K562 (cell line): ENCODE measurements around the gene AMMECR1L. TPM values are rescaled to one million over a fixed set of nuclear protein-coding genes. Genes with fewer than 3 reads are reported as not detected.

Experiments used
- BHLHE40 ChIP-seq: IDR thresholded peaks from 2 replicates; pipeline ENCODE4 v1.6.1; 2011; ENCODE audit warnings: low read length, improper control_type of control experiment
- EP400 ChIP-seq: fragments of 450-650 bp; IDR thresholded peaks from 2 replicates; pipeline ENCODE4 v1.6.1; 2017; ENCODE audit warnings: antibody characterized with exemption, mild to moderate bottlenecking, moderate library complexity
- GTF2F1 ChIP-seq: IDR thresholded peaks from 2 replicates; pipeline ENCODE4 v1.6.1; 2011; ENCODE audit warnings: low read depth, low read length, improper control_type of control experiment
- KAT8 ChIP-seq: fragments of 450-650 bp; IDR thresholded peaks from 2 replicates; pipeline ENCODE4 v1.6.1; 2016; ENCODE audit warnings: low read depth, mild to moderate bottlenecking
- MCM2 ChIP-seq: fragments of 450-650 bp; IDR thresholded peaks from 2 replicates; pipeline ENCODE4 v1.6.1; 2017; ENCODE audit warnings: low read depth, mild to moderate bottlenecking
- MYC ChIP-seq, 2 experiments: fragments of 250-450 bp in 1 of 2; sonication (Bioruptor Pico) in 1 of 2; IDR thresholded peaks; 2 replicates each; pipeline versions ENCODE4 v1.5.1 to v1.6.1; 2012 to 2021; ENCODE audit warnings: low read depth in 2 of 2, borderline replicate concordance in 1 of 2, improper control_type of control experiment in 1 of 2, low read length in 1 of 2, mild to moderate bottlenecking in 1 of 2, moderate library complexity in 1 of 2
- NCOA1 ChIP-seq: fragments of 450-650 bp; IDR thresholded peaks from 2 replicates; pipeline ENCODE4 v1.6.1; 2016; ENCODE audit warnings: low read depth
- NR2F6 ChIP-seq: fragments of 450-650 bp; formaldehyde crosslinking; IDR thresholded peaks from 2 replicates; pipeline ENCODE4 v1.4.0; 2020; ENCODE audit warnings: mild to moderate bottlenecking
- RBBP5 ChIP-seq: fragments of 200-600 bp; sonication (generic); IDR thresholded peaks from 2 replicates; pipeline ENCODE4 v1.6.1; 2012; ENCODE audit warnings: borderline replicate concordance, mild to moderate bottlenecking, low read length, control low read depth, inconsistent platforms; ENCODE audit not compliant: insufficient read depth, poor library complexity, severe bottlenecking
- polyA plus RNA-seq, 8 experiments: library from polyadenylated mRNA; depleted of rRNA in 4 of 8; stranded (reverse) in 5 of 8; unstranded in 3 of 8; fragments of >200 nt; fragmentation: Nextera tagmentation in 2 of 8; fragmentation: Illumina TruSeq in 1 of 8; extraction: Ambion mirVana in 2 of 8; extraction: Trizol in 1 of 8; gene quantifications; 2 replicates each; pipeline versions ENCODE4 v1.2.1 to v1.2.3, GENCODE V29; 2011 to 2014; ENCODE audit warnings: inconsistent platforms in 1 of 8, missing spikeins in 1 of 8
- total RNA-seq, 7 experiments: library from RNA; depleted of rRNA in 6 of 7; stranded (reverse); fragments of >200 nt in 6 of 7; fragmentation: Illumina TruSeq in 2 of 7; extraction: Trizol in 2 of 7; gene quantifications; 2 replicates each; pipeline versions ENCODE4 v1.2.1 to v1.2.3, GENCODE V29; 2011 to 2021; ENCODE audit warnings: low replicate concordance in 1 of 7
- TF ChIP-seq, protein P1 (sequence below), 2 experiments: IDR thresholded peaks in 1 of 2; conservative IDR thresholded peaks in 1 of 2; 2 replicates each; pipeline ENCODE4 v1.6.1; 2016; ENCODE audit warnings: low read depth in 2 of 2, mild to moderate bottlenecking in 1 of 2, missing compliant biosample characterization in 1 of 2, missing genetic modification characterization in 1 of 2, moderate library complexity in 1 of 2
- TF ChIP-seq, protein P2 (sequence below): sonication (generic); formaldehyde crosslinking; IDR thresholded peaks from 2 replicates; pipeline ENCODE4 v1.5.0; 2020; ENCODE audit warnings: missing genetic modification reagents
- TF ChIP-seq, protein P3 (sequence below), 2 experiments: fragments of 450-650 bp; conservative IDR thresholded peaks; 2 replicates each; pipeline ENCODE4 v1.6.1; 2017; ENCODE audit warnings: mild to moderate bottlenecking in 2 of 2, moderate library complexity in 2 of 2
- TF ChIP-seq, protein P4 (sequence below): sonication (generic); formaldehyde crosslinking; IDR thresholded peaks from 2 replicates; pipeline ENCODE4 v1.9.0; 2022; ENCODE audit warnings: mild to moderate bottlenecking, missing genetic modification reagents
- TF ChIP-seq, protein P5 (sequence below), 2 experiments: IDR thresholded peaks; 2 replicates each; pipeline ENCODE4 v1.6.1; 2011; ENCODE audit warnings: borderline replicate concordance in 1 of 2, control low read depth in 1 of 2, low read depth in 1 of 2, low read length in 1 of 2, mild to moderate bottlenecking in 1 of 2, mixed read lengths in 1 of 2, moderate library complexity in 1 of 2; ENCODE audit not compliant: insufficient read depth in 1 of 2, insufficient read length in 1 of 2, poor library complexity in 1 of 2, severe bottlenecking in 1 of 2; ENCODE audit errors: extremely low read depth in 1 of 2

AMMECR1L gene
- total and polyA plus RNA-seq, 9 of the 15 experiments (the other 6 are each of a cell fraction or from before 2014, with no cell fraction given) = 3.7 to 15.3 (median 9.1) TPM

DNA sequence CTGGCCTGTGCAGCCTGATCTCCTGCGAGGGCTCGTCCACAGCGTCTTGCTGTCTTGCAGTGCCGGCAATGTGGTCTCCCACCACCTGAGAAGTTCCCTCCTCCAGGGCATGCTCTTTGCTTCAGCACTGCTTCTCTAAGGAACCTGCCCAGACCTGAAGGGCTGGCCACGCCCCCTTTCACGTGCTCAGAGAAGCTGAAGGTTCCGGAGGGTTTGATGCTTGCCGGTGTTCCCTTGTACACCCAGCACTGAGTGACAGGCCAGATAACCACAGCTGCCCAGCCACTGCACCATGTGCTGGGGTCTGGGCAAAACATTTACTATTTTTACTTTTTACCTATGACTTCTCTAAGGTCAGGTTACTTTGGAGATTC is 26.1 kb downstream of the AMMECR1L start (continued):
- TF ChIP-seq, protein P1, sequence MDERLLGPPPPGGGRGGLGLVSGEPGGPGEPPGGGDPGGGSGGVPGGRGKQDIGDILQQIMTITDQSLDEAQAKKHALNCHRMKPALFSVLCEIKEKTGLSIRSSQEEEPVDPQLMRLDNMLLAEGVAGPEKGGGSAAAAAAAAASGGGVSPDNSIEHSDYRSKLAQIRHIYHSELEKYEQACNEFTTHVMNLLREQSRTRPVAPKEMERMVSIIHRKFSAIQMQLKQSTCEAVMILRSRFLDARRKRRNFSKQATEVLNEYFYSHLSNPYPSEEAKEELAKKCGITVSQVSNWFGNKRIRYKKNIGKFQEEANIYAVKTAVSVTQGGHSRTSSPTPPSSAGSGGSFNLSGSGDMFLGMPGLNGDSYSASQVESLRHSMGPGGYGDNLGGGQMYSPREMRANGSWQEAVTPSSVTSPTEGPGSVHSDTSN (CRISPR knock-in tag; IDR thresholded peaks at IDR 0.05; ENCODE audit: low read depth) = peak; percentile 69
- TF ChIP-seq, protein P1 (tag; conservative IDR thresholded peaks at IDR 0.05; ENCODE audit: low read depth) = peak; percentile 46; the same call in 1 of the 2 replicates
- TF ChIP-seq GTF2F1 (no peak), RBBP5 (no peak), NR2F6 (CRISPR knock-in tag) (no peak), MCM2 (no peak), KAT8 (no peak), MYC (IDR thresholded peaks at IDR 0.05; ENCODE audit: low read depth, low read length) (peak; percentile 62; the same call in 1 of the 2 replicates), MYC (CRISPR knock-in tag; IDR thresholded peaks at IDR 0.05; ENCODE audit: borderline replicate concordance, low read depth) (no peak), NCOA1 (no peak), BHLHE40 (peak; percentile 96), EP400 (no peak)
- TF ChIP-seq, protein P2, sequence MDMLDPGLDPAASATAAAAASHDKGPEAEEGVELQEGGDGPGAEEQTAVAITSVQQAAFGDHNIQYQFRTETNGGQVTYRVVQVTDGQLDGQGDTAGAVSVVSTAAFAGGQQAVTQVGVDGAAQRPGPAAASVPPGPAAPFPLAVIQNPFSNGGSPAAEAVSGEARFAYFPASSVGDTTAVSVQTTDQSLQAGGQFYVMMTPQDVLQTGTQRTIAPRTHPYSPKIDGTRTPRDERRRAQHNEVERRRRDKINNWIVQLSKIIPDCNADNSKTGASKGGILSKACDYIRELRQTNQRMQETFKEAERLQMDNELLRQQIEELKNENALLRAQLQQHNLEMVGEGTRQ = peak; percentile 36; the same call in 1 of the 2 replicates
- TF ChIP-seq, protein P3, sequence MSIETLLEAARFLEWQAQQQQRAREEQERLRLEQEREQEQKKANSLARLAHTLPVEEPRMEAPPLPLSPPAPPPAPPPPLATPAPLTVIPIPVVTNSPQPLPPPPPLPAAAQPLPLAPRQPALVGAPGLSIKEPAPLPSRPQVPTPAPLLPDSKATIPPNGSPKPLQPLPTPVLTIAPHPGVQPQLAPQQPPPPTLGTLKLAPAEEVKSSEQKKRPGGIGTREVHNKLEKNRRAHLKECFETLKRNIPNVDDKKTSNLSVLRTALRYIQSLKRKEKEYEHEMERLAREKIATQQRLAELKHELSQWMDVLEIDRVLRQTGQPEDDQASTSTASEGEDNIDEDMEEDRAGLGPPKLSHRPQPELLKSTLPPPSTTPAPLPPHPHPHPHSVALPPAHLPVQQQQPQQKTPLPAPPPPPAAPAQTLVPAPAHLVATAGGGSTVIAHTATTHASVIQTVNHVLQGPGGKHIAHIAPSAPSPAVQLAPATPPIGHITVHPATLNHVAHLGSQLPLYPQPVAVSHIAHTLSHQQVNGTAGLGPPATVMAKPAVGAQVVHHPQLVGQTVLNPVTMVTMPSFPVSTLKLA (conservative IDR thresholded peaks at IDR 0.05) = peak; percentile 69 to 83
- TF ChIP-seq, protein P4, sequence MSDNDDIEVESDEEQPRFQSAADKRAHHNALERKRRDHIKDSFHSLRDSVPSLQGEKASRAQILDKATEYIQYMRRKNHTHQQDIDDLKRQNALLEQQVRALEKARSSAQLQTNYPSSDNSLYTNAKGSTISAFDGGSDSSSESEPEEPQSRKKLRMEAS = peak; percentile 66
- TF ChIP-seq, protein P5, sequence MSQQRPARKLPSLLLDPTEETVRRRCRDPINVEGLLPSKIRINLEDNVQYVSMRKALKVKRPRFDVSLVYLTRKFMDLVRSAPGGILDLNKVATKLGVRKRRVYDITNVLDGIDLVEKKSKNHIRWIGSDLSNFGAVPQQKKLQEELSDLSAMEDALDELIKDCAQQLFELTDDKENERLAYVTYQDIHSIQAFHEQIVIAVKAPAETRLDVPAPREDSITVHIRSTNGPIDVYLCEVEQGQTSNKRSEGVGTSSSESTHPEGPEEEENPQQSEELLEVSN (IDR thresholded peaks at IDR 0.05; ENCODE audit: borderline replicate concordance in 1 of 2, extremely low read depth in 1 of 2, insufficient read depth in 1 of 2, insufficient read length in 1 of 2, low read depth in 1 of 2, low read length in 1 of 2, poor library complexity in 1 of 2, severe bottlenecking in 1 of 2) = peak in 1 of 2 experiments; percentile 85
